Hepatocyte (in vitro differentiated cells): ENCODE data around the gene ZNF628.

Source experiments
- EZH2phosphoT487 ChIP-seq: fragments of 200-600 bp; sonication (generic); IDR thresholded peaks from one replicate; pipeline ENCODE4 v1.6.1; 2018; ENCODE audit warnings: antibody characterized with exemption, mild to moderate bottlenecking, low read depth, moderate library complexity; ENCODE audit not compliant: unreplicated experiment, severe bottlenecking
- TF ChIP-seq, protein P1 (sequence below): fragments of 200-600 bp; sonication (generic); IDR thresholded peaks from 2 replicates; pipeline ENCODE4 v1.5.1; 2016; ENCODE audit warnings: antibody characterized with exemption, mild to moderate bottlenecking; ENCODE audit not compliant: poor library complexity

DNA sequence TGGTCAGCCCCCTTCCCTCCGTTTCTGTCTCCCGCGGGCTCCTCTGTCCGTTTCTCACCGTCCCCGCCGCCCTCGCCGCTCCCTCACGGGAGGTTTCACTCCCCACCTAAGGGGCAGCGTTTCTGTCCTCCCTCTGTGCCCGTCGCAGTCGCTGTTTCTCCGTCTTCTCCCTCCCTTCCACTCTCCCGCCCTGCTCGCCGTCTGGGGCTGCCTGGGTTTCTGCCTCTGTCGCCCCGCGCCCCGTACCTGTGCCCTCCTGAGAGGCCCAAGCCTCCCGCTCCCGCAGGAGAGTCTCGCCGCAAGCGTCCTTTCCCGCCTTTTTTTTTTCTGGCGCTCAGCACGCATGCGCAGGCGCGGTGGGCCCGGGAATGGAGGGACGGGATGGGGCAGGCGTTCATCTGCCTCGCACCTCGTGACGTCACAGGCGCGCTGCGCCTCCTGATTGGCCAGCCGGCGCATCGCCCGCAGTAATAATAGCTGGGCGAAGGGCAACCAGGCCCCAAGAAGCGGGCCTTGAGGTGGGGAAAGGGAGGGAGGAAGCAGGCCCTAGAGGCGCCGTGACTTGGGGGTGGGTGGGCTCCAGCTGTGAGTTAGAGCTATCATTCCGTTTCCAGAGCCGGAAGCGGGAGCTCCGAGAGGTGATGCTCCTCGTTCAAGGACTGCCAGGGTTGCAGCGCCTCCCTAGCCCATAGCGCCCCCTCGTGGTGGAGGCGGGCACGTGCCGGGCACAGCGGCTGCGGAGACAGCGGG is 27.3 kb downstream of the ZNF628 start:
- no peak for TF ChIP-seq EZH2phosphoT487
- TF ChIP-seq, protein P1, sequence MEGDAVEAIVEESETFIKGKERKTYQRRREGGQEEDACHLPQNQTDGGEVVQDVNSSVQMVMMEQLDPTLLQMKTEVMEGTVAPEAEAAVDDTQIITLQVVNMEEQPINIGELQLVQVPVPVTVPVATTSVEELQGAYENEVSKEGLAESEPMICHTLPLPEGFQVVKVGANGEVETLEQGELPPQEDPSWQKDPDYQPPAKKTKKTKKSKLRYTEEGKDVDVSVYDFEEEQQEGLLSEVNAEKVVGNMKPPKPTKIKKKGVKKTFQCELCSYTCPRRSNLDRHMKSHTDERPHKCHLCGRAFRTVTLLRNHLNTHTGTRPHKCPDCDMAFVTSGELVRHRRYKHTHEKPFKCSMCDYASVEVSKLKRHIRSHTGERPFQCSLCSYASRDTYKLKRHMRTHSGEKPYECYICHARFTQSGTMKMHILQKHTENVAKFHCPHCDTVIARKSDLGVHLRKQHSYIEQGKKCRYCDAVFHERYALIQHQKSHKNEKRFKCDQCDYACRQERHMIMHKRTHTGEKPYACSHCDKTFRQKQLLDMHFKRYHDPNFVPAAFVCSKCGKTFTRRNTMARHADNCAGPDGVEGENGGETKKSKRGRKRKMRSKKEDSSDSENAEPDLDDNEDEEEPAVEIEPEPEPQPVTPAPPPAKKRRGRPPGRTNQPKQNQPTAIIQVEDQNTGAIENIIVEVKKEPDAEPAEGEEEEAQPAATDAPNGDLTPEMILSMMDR = peak; percentile 99
